Activated T-cell treated with anti-CD3 and anti-CD28 coated beads for 1 hour (primary cell): ENCODE data around the gene RPS3.
"Not testable (repeated sequence)": the region's sequence is repeated elsewhere in the genome, so short reads cannot be mapped to it uniquely, and the experiment has no call there.

ENCODE experiments used
- DNase-seq: peaks from one replicate; pipeline ENCODE4 v3.0.0-alpha.2; 2020; ENCODE audit warnings: low read depth

RPS3 gene

GRCh38 chr11:75380245-75380644 lies 19.1 kb upstream of the RPS3 start:
- DNase-seq: no peak

DNA sequence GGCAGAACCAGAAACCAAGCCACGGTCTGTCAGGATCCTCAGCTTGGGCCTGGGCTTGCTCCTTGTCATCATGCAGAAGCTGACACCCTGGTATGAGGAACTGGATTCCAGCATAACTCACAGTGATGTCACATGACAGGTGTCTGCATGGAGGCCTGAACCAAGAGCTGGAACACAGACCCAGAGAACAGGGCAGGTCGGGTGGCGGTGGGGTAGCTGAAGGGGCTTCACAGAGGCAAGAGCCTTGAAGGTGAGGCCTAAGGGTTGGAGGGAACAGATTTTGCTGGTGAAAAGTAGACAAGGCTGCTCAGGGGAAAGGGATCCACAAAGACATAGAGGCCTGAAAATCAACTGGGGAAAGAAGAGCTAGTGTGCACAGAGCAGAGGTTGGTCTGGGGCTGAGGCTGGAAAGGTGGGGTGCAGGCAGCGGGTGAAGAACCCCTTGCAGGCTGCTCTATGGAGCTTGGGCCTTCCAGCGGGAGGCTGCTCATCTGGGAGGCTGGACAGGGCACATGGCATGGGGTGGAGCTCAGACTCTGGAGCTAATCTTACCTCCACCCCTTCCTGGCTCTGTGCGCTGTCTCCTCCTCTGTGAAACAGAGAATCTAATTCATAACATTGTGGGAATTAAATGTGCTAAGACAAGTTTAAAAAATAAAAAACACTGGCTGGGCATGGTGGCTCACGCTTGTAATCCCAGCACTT lies 18.4 kb upstream of the RPS3 start:
- DNase-seq: no peak

DNA sequence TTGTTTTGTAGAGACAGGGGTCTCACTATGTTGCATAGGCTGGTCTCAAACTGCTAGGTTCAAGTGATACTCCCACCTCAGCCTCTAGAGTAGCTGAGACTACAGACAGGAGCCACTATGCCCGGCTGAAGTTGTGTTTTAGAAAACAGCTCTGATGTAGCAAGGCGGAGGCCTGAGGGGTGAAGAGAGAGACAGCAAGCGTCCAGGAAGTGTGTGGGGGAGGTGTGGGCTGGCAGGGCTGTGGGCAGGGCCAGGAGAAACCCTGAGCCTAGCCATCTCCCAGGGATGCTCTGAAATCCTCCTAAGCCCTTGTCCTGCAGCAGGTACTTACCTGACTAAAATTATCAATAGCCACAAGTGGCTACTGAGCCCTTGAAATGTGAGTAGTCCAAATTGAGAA lies 16.1 kb upstream of the RPS3 start:
- no peak for DNase-seq

- peak; percentile 82 for DNase-seq
These were observed 14.8 kb upstream of the RPS3 start for GRCh38 chr11:75384438-75385080.

DNA sequence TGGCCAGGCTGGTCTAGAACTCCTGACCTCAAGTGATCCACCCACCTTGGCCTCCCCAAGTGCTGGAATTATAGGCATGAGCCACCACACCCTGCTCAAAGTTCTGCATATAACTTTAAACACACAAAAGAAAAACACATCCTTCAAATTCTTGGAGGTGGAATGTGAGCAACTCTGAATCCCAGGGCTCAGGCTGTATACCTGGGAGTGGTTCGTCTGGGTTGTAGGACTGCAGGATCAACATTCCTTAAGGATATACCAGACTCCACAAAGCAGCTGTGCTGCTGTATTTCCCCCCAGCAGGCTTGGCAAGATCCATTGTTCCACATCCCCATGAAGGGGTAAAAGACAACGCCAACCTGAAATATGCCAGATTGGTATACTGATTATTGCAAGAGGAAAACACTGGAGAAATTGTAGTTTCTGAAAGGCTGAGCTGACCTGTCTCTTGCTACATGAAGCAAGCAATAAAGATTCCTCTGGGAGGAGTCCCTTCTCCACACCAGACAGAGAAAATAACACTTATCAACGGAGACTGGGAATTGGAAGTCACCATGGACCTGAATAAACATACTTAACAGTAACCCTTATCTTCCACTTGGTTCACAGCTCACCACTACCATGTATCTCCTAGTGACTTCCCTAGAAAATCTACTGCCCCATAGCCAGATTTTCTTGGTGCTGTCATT lies 12.2 kb upstream of the RPS3 start:
- no peak for DNase-seq

DNA sequence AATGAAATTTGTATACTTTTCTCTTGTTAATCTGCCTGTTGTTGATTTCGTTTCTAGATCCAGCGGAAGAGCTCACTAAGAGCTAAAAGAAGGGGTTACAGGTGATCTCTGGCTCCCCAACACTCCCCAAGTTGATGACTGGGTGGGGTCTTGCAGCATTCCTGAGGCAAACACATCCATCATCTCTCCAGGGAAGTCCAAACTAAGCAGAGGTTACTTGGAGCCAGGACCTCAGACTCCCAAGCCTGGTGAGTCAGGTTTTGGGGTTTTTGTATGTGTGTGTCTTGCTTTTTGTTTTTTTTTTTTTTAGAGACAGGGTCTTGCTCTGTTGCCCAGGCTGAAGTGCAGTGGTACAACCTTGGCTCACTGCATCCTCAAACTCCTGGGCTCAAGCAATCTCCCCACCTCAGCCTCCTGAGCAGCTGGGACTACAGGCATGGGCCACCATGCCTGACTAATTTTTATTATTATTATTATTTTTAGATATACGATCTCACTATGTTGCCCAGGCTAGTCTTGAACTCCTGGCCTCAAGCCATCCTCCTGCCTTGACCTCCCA lies 11.5 kb upstream of the RPS3 start:
- no peak for DNase-seq

GRCh38 chr11:75388386-75389275 lies 10.7 kb upstream of the RPS3 start:
- DNase-seq: peak; percentile 48

DNA sequence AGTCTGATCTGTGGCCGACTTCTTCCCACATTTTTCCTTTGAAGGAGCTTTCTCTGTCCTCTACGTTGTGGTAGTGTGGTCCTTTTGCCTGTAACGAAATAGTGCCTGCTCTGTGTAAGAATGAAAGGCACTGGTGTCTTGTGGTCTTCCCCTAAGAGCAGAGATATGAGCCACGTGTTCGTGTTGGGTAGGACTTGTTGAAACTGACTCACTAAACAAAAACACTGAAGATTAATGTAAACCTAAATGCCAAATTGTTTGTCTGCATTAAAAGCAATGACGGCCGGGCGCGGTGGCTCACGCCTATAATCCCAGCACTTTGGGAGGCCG lies 10.1 kb upstream of the RPS3 start:
- no peak for DNase-seq

DNA sequence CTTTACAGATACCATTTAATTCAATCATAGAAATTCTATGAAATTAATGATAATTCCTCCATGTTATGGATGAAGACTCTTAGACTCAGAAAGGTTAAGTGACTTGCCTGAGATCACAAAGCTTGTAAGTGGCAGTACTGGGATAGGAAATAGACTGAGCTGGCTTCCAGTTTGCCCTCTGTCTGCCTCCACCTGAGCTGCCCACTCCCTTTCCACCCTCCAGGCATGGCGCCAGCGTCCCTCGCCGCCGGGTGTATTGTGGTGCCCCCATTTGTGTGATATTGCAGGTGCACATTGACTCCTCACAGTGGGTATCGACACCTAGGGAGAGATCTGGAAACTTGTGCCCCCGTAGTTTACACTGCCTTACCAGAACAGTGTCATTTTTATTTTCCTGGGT lies 9.4 kb upstream of the RPS3 start:
- DNase-seq: no peak

- no peak for DNase-seq
These were observed 5.1 kb upstream of the RPS3 start for GRCh38 chr11:75394085-75394840.

DNA sequence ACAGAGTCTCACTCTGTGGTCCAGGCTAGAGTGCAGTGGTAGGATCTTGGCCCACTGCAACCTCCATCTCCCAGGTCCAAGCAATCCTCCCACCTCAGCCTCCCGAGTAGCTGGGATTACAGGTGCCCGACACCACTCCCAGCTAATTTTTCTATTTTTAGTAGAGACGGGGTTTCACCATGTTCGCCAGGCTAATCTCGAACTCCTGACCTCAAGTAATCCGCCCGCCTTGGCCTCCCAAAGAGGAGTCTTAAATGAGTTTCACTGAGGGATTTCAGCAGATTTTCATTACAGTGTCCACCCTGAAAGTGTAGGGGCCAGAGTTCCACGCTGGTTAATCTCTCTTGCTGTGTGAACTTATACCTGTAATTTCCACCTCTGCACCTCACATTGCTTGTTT lies 412 bp upstream of the RPS3 start:
- no peak for DNase-seq

DNA sequence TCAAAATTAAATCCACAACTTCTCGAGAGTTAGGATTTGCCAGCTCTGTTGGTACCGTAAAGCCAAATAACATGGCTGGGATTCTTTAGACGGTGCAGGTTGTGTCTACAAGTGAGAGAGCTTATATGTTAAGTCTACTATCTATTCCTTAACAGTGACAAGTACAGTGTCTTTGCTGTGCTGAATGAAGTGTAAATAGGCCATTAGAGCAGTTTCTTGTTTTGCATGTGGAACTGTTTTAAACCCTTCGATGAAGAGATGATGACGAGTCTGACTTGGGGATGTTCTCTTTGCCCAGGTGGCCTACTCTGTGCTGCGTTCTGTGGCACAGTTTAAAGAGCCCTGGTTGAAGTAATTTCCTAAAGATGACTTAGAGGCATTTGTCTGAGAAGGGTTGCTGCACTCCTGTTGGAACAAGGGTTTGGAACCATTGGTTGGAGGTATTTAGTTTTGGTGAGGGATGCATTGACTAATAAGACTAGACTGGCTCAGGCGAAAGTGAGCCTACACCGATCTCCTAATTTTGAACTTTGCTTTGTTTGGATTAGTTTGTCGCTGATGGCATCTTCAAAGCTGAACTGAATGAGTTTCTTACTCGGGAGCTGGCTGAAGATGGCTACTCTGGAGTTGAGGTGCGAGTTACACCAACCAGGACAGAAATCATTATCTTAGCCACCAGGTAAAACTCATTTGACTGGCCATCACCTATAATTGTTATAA lies 988 bp downstream of the RPS3 start:
- no peak for DNase-seq

DNA sequence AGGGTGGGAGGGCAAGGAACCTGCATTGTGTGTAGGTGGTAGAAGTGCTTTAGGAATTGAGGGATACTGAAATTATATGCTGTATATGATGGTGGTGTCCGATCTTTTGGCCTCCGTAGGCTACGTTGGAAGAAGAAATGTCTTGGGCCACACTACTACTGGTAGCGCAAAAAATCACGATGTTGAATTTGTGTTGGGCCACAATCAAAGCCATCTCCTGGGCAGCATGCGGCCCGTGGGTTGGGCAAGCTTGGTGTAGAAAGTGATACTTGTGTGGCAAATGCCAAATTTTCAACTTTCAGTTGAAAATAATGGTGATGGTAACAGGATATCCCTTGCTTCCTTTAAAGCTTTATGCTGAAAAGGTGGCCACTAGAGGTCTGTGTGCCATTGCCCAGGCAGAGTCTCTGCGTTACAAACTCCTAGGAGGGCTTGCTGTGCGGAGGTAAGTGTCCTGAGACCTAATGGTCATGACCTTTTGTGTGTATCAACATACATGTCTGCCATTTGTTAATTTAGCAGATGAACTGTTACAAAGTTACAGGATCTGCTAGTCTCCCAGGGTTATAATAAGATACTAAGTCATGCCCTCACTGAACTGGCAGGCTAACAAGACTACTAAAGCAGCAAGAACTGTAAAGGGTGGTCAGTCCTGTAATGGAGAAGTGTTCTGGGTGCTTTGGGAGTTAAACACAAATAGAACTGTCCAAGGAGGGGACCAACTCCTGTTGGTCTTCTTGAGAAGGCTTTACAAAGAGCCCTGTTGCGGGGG lies 2.9 kb downstream of the RPS3 start:
- no peak for DNase-seq

- no peak for DNase-seq
These were observed 3.7 kb downstream of the RPS3 start for GRCh38 chr11:75403037-75403436.

DNA sequence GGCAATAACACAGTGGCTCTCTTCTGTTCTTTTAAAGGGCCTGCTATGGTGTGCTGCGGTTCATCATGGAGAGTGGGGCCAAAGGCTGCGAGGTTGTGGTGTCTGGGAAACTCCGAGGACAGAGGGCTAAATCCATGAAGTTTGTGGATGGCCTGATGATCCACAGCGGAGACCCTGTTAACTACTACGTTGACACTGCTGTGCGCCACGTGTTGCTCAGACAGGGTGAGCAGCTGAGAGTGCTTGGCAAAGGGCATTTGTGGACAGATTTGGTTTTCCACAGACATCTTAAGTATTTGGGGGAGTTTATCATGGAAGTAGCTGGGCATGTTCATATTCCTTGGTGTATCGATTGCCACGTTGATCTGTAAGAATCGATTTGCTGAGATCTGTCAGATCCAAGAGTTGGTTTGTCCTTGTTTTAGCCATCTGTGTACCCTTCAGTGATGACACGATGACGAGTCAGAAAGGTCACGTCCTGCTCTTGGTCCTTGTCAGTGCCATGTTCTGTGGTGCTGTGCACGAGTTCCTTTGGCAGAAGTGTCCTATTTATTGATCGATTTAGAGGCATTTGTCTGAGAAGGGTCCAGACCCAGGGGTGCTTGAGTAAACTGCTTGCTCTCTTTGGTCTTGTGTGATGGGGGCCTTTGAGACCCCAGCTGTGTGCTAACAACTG lies 4.8 kb downstream of the RPS3 start:
- DNase-seq: no peak

DNA sequence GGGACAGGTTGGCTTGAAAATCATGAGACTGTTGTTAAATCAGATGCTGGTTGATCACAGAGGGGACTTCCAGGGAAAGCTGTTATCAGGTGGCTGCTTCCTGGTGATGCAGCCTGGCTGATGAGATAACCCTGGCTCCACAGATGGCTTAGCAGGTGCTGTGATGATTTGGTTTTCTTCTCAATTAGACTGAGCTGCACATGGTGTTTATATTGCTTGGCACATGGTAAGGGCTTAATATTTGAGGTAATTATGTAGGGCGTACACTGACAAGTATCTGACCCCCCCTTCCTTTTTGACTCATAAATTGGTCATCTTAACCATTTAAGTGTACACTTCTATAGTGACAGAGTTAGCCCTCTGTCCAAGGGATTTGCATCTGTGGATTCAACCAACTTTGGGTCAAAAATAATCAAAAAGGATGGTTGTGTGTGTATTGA lies 7.0 kb downstream of the RPS3 start:
- DNase-seq: no peak

DNA sequence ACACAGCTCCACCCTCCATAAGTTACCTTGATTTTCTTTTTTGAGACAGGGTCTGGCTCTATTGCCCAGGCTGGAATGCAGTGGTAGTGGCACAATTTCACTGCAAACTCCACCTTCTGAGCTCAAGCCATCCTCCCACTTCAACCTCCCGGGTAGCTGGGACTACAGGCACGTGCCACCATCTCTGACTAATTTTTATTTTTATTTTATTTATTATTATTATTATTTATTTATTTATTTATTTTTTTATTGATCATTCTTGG lies 9.6 kb downstream of the RPS3 start:
- DNase-seq: no peak

- DNase-seq: not testable (repeated sequence)
These were observed 10.7 kb downstream of the RPS3 start for GRCh38 chr11:75409971-75410370.

- not testable (repeated sequence) for DNase-seq
These were observed 13.8 kb downstream of the RPS3 start for GRCh38 chr11:75413146-75413545.

GRCh38 chr11:75413864-75414263 lies 14.5 kb downstream of the RPS3 start:
- DNase-seq: no peak
